Upper lobe of right lung (tissue), 1 donor: ENCODE measurements around the gene WWC1. TPM values are rescaled to one million over a fixed set of nuclear protein-coding genes. Genes with fewer than 3 reads are reported as not detected.

Experiments
- ATAC-seq: fragments of 200-7000 bp; cut with Tn5 transposase; one replicate; pipeline ENCODE4 v1.9.1; 2020; ENCODE audit warnings: mild to moderate bottlenecking, moderate library complexity
- DNase-seq: peaks from one replicate; pipeline ENCODE4 v3.0.0-alpha.2; 2020
- H3K27ac ChIP-seq: fragments of 200-600 bp; one replicate; pipeline ENCODE4 v1.8.0; 2022
- H3K27me3 ChIP-seq: fragments of 200-600 bp; one replicate; pipeline ENCODE4 v1.8.0; 2022; ENCODE audit warnings: mild to moderate bottlenecking
- H3K36me3 ChIP-seq: fragments of 200-600 bp; one replicate; pipeline ENCODE4 v1.8.0; 2022
- H3K4me1 ChIP-seq: fragments of 200-600 bp; one replicate; pipeline ENCODE4 v1.8.0; 2022
- H3K4me3 ChIP-seq: fragments of 200-600 bp; one replicate; pipeline ENCODE4 v1.8.0; 2022; ENCODE audit warnings: mild to moderate bottlenecking
- H3K9me3 ChIP-seq: fragments of 200-600 bp; one replicate; pipeline ENCODE4 v1.8.0; 2022
- CTCF ChIP-seq: fragments of 200-600 bp; IDR thresholded peaks from one replicate; pipeline ENCODE4 v1.8.0; 2022; ENCODE audit warnings: antibody characterized with exemption
- intact Hi-C: fragments of 100-400 bp; cut with DNase I; formaldehyde crosslinking; loops from one replicate; pipeline ENCODE4 v1.11.0; 2022
- total RNA-seq: library from RNA; stranded (reverse); fragmentation: NEBNext Ultra II Directional; extraction: Animal tissue kit (Norgen Biotek cat#: 25700); gene quantifications from one replicate; pipeline ENCODE4 v1.2.1, GENCODE V29; 2021
- donor health status: DM: no; HTN: yes; CAD: no; lungs with severe emphysema.

Gene WWC1
- total RNA-seq, 1 donor from 2014 or later = 94.2 TPM

GRCh38 chr5:168451565-168451964 lies 160.1 kb downstream of the WWC1 start:
- no peaks in the 10 kb centered on the region for H3K4me1 ChIP-seq
- DNase-seq = no peak
- peaks cover 4% of the 10 kb centered on the region for H3K36me3 ChIP-seq
- H3K27me3 ChIP-seq = no peaks in the 10 kb centered on the region
- no peak overlapping the region for H3K27ac ChIP-seq
- TF ChIP-seq CTCF = no peak
- no peak for ATAC-seq
- no peak overlapping the region for H3K4me3 ChIP-seq
- H3K9me3 ChIP-seq = no peaks in the 10 kb centered on the region
- intact Hi-C loops = no loop called here

GRCh38 chr5:168455201-168455600 lies 163.8 kb downstream of the WWC1 start:
- TF ChIP-seq CTCF = no peak
- H3K27me3 ChIP-seq = no peaks in the 10 kb centered on the region
- no peak overlapping the region for H3K27ac ChIP-seq
- H3K9me3 ChIP-seq = no peaks in the 10 kb centered on the region
- H3K36me3 ChIP-seq = peaks cover 4% of the 10 kb centered on the region
- ATAC-seq (no peak), DNase-seq (no peak)
- no peak overlapping the region for H3K4me3 ChIP-seq
- intact Hi-C loops = no loop called here
- H3K4me1 ChIP-seq = no peaks in the 10 kb centered on the region

GRCh38 chr5:168457542-168457941 lies 166.1 kb downstream of the WWC1 start:
- DNase-seq = no peak
- Histone ChIP-seq H3K27ac (no peak overlapping the region), H3K36me3 (peaks cover 4% of the 10 kb centered on the region), H3K9me3 (no peaks in the 10 kb centered on the region), H3K4me1 (no peaks in the 10 kb centered on the region), H3K4me3 (no peak overlapping the region), H3K27me3 (no peaks in the 10 kb centered on the region)
- TF ChIP-seq CTCF = no peak
- intact Hi-C loops = no loop called here
- no peak for ATAC-seq

GRCh38 chr5:168460606-168461005 lies 169.2 kb downstream of the WWC1 start:
- ATAC-seq (no peak), DNase-seq (no peak)
- peaks cover 2% of the 10 kb centered on the region for H3K36me3 ChIP-seq
- H3K27me3 ChIP-seq = no peaks in the 10 kb centered on the region
- no peak overlapping the region for H3K27ac ChIP-seq
- intact Hi-C loops = no loop called here
- H3K4me1 ChIP-seq = no peaks in the 10 kb centered on the region
- H3K4me3 ChIP-seq = no peak overlapping the region
- no peak for TF ChIP-seq CTCF
- no peaks in the 10 kb centered on the region for H3K9me3 ChIP-seq

GRCh38 chr5:168463081-168463480 lies 171.6 kb downstream of the WWC1 start:
- Histone ChIP-seq H3K9me3 (no peaks in the 10 kb centered on the region), H3K4me3 (no peak overlapping the region), H3K4me1 (no peaks in the 10 kb centered on the region), H3K27ac (no peak overlapping the region), H3K27me3 (no peaks in the 10 kb centered on the region), H3K36me3 (no peaks in the 10 kb centered on the region)
- no peak for ATAC-seq
- TF ChIP-seq CTCF = no peak
- DNase-seq = no peak
- intact Hi-C loops = no loop called here

- Histone ChIP-seq H3K27me3 (no peaks in the 10 kb centered on the region), H3K9me3 (no peaks in the 10 kb centered on the region), H3K27ac (no peak overlapping the region), H3K4me3 (no peak overlapping the region), H3K36me3 (no peaks in the 10 kb centered on the region), H3K4me1 (no peaks in the 10 kb centered on the region)
- DNase-seq (no peak), ATAC-seq (no peak)
- intact Hi-C loops = no loop called here
- no peak for TF ChIP-seq CTCF
These were observed 172.8 kb downstream of the WWC1 start for GRCh38 chr5:168464214-168464613.
